ENCODE measurements around the gene ERBB3. TPM values are rescaled to one million over a fixed set of nuclear protein-coding genes. Genes with fewer than 3 reads are reported as not detected.

Gene ERBB3
- total RNA-seq, 6 experiments from 2014 or later: 39.1 to 139 (median 66.9) TPM

DNA sequence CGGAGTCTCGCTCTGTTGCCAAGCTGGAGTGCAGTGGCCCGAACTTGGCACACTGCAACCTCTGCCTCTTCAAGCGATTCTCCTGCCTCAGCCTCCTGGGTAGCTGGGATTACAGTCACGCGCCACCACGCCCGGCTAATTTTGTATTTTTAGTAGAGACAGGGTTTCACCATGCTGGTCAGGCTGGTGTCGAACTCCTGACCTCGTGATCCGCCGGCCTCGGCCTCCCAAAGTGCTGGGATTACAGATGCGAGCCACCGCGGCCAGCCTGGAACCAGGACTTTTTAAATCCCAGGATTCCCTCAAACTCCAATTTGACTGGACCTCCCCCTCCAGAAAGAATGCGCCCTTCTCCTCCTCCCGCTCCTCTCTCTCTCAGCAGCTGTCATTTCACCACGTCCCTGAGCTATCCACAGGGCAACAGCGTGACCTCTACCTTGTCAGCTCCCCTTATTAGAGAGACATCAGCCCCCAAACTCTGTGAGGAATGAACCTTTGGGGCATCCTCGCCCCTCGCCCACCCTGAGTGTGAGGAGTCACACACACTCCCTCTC, 50.1 kb downstream of the ERBB3 start:
- Histone ChIP-seq H3K36me3 (peaks cover 0 to 45% (median 26%) of the 10 kb centered on the region in 4 donors), H3K27ac (peak overlapping the region in 1 of 3 donors; percentile 85), H3K9me3 (no peaks in the 10 kb centered on the region), H3K27me3 (no peaks in the 10 kb centered on the region), H3K4me1 (peaks cover 0 to 30% (median 11%) of the 10 kb centered on the region in 4 donors), H3K4me3 (peak overlapping the region; percentile 70 to 95 (median 73))
- no peak for ATAC-seq
- TF ChIP-seq POLR2A (IDR thresholded peaks at IDR 0.05): no peak
- TF ChIP-seq, protein P1, sequence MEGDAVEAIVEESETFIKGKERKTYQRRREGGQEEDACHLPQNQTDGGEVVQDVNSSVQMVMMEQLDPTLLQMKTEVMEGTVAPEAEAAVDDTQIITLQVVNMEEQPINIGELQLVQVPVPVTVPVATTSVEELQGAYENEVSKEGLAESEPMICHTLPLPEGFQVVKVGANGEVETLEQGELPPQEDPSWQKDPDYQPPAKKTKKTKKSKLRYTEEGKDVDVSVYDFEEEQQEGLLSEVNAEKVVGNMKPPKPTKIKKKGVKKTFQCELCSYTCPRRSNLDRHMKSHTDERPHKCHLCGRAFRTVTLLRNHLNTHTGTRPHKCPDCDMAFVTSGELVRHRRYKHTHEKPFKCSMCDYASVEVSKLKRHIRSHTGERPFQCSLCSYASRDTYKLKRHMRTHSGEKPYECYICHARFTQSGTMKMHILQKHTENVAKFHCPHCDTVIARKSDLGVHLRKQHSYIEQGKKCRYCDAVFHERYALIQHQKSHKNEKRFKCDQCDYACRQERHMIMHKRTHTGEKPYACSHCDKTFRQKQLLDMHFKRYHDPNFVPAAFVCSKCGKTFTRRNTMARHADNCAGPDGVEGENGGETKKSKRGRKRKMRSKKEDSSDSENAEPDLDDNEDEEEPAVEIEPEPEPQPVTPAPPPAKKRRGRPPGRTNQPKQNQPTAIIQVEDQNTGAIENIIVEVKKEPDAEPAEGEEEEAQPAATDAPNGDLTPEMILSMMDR (IDR thresholded peaks at IDR 0.05): no peak
- 49% methylated on average over 9 of the region's 22 CpGs for WGBS (ENCODE audit: insufficient coverage, low coverage, low lambda C conversion rate, missing lambda C conversion rate)
- no peak for DNase-seq
- intact Hi-C loops (cut with DNase I): loop anchor here (5.0 kb wide), 1 partner anchor 57 kb away; the partner anchor contains the start of gene SMARCC2 (in 2 of the 2)

DNA sequence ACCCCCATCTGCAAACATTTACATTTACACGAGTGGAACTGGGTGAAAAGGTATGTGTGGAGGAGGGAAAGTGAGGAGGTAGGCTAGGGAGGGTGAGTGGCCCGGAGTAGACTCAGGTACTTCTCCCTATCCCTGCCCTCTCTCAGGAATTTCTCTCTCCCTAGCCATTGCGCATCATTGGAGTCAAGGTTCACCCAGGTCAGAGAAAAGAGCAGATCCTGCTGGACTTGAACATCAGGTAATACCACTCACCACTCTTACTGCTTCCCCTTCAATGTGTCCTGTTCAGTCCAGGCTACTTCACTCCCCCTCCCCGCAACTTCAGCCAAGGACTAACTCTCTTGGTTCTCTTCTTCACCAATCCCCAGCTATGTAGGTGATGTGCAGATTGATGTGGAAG, 50.9 kb downstream of the ERBB3 start:
- Histone ChIP-seq H3K27me3 (no peaks in the 10 kb centered on the region), H3K4me1 (peaks cover 0 to 27% (median 11%) of the 10 kb centered on the region in 4 donors), H3K27ac (no peak overlapping the region), H3K36me3 (peaks cover 0 to 49% (median 28%) of the 10 kb centered on the region in 4 donors), H3K4me3 (no peak overlapping the region), H3K9me3 (no peaks in the 10 kb centered on the region)
- DNase-seq (no peak), ATAC-seq (no peak)
- intact Hi-C loops (cut with DNase I): loop anchor here in 1 of 2 donors (5.0 kb wide), 1 partner anchor 56 kb away; the partner anchor contains the start of gene SMARCC2
- WGBS (ENCODE audit: insufficient coverage, low coverage, low lambda C conversion rate, missing lambda C conversion rate): 50% methylated on average over 2 of the region's 4 CpGs
- TF ChIP-seq POLR2A (IDR thresholded peaks at IDR 0.05): no peak
- TF ChIP-seq, protein P1 (IDR thresholded peaks at IDR 0.05): no peak

DNA sequence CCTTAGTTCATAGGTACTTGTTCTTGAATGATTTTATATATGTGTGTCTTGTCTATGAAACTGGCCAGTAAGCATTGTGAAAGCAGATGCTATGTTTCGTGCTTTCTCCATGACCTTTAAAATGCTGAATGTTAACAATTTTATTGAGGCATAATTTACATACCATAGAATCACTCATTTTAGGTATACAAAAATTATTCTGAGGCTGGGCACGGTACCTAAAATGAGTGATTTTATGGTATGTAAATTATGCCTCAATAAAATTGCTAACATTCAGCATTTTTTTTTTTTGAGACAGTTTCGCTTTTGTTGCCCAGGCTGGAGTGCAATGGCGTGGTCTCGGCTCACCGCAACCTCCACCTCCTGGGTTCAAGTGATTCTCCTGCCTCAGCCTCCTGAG, 54.9 kb downstream of the ERBB3 start:
- Histone ChIP-seq H3K4me1 (peaks cover 0 to 4% (median 0%) of the 10 kb centered on the region in 4 donors), H3K27ac (no peak overlapping the region), H3K36me3 (peaks cover 0 to 88% (median 47%) of the 10 kb centered on the region in 4 donors), H3K27me3 (no peaks in the 10 kb centered on the region), H3K4me3 (no peak overlapping the region), H3K9me3 (no peaks in the 10 kb centered on the region)
- ATAC-seq: no peak
- intact Hi-C loops (cut with DNase I): loop anchor here in 1 of 2 donors (5.0 kb wide), 1 partner anchor 52 kb away; the partner anchor contains the start of gene SMARCC2
- TF ChIP-seq POLR2A (IDR thresholded peaks at IDR 0.05): no peak
- TF ChIP-seq, protein P1 (IDR thresholded peaks at IDR 0.05): no peak
- no peak for DNase-seq
- WGBS (ENCODE audit: insufficient coverage, low coverage, low lambda C conversion rate, missing lambda C conversion rate): 93% methylated on average over 6 of the region's 6 CpGs

DNA sequence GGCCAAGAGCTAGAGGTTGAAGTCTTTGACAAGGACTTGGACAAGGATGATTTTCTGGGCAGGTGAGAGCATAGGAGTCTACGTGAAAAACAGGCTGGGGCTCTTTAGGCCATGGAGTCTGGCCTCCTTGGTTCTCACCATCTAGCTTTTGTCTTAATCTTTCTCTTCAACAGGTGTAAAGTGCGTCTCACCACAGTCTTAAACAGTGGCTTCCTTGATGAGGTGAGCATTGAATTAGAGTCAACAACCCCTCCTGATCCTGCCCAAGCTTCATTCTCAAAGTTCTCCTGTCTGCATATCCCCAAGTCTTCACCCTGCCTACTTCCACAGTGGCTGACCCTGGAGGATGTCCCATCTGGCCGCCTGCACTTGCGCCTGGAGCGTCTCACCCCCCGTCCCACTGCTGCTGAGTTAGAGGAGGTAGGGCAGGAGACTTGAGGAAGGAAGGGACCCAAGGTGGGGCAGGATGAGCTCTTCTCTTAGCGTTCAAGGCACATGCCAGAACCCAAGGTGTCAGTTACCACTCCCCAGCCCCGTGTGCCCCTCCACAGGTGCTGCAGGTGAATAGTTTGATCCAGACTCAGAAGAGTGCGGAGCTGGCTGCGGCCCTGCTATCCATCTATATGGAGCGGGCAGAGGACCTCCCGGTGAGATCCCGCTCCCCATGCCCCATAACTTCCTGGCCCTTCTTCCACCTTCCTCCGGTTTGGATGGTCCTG, 58.0 kb downstream of the ERBB3 start:
- peaks cover 4 to 91% (median 41%) of the 10 kb centered on the region in 4 donors for H3K36me3 ChIP-seq
- no peak for DNase-seq
- H3K4me3 ChIP-seq: no peak overlapping the region
- intact Hi-C loops (cut with DNase I): no loop called here
- no peaks in the 10 kb centered on the region for H3K9me3 ChIP-seq
- H3K4me1 ChIP-seq: no peaks in the 10 kb centered on the region
- ATAC-seq: no peak
- TF ChIP-seq POLR2A (IDR thresholded peaks at IDR 0.05): no peak
- TF ChIP-seq, protein P1 (IDR thresholded peaks at IDR 0.05): no peak
- no peaks in the 10 kb centered on the region for H3K27me3 ChIP-seq
- WGBS (ENCODE audit: insufficient coverage, low coverage, low lambda C conversion rate, missing lambda C conversion rate): 95% methylated on average over 10 of the region's 14 CpGs
- H3K27ac ChIP-seq: no peak overlapping the region

Measured in right lobe of liver (tissue), 6 donors.